HEK293 (cell line): Measurements from ENCODE around the gene VSTM4.

ENCODE experiments used
- CTCF ChIA-PET: fragments of 350-600 bp; formaldehyde crosslinking; extraction: SDS; loops from one replicate; lab custom pipeline; 2021; ENCODE audit warnings: antibody characterized with exemption; lab: Yijun Ruan, JAX
- POLR2A ChIA-PET: fragments of 300-600 bp; formaldehyde crosslinking; extraction: SDS; loops from one replicate; lab custom pipeline; 2020; ENCODE audit warnings: antibody characterized with exemption, inconsistent platforms; lab: Yijun Ruan, JAX
- H3K27ac ChIP-seq: fragments of 200-500 bp; sonication (Bioruptor generic); 2 replicates; pipeline ENCODE4 v1.5.1; 2014; ENCODE audit warnings: low read depth, low read length, control low read depth, inconsistent platforms; ENCODE audit errors: extremely low read depth
- H3K36me3 ChIP-seq, 2 experiments: fragments of 200-500 bp in 1 of 2; sonication (Bioruptor generic) in 1 of 2; 1 replicate in 1 of 2; 2 replicates in 1 of 2; pipeline ENCODE4 v1.5.1; 2014 to 2017; ENCODE audit warnings: inconsistent platforms in 2 of 2, low read length in 2 of 2; ENCODE audit not compliant: control insufficient read depth in 2 of 2, insufficient read depth in 1 of 2
- H3K4me1 ChIP-seq: fragments of 200-500 bp; sonication (Bioruptor generic); 2 replicates; pipeline ENCODE4 v1.5.1; 2014; ENCODE audit warnings: mild to moderate bottlenecking, low read length, inconsistent platforms; ENCODE audit not compliant: control insufficient read depth, insufficient read depth
- H3K4me3 ChIP-seq: 2 replicates; pipeline ENCODE4 v1.5.1; 2011; ENCODE audit warnings: low read depth, mild to moderate bottlenecking, control low read depth, low read length, moderate library complexity
- H3K9me3 ChIP-seq: fragments of 200-500 bp; sonication (Bioruptor generic); 2 replicates; pipeline ENCODE4 v1.5.1; 2014; ENCODE audit warnings: low read depth, low read length, inconsistent platforms; ENCODE audit not compliant: control insufficient read depth, insufficient read depth
- KLF10 ChIP-seq: fragments of 450-650 bp; IDR thresholded peaks from 2 replicates; pipeline ENCODE4 v1.5.1; 2018; ENCODE audit warnings: missing biosample characterization, mild to moderate bottlenecking, missing genetic modification characterization
- KLF9 ChIP-seq: fragments of 450-650 bp; formaldehyde crosslinking; IDR thresholded peaks from 2 replicates; pipeline ENCODE4 v1.5.1; 2016; ENCODE audit warnings: missing biosample characterization, missing genetic modification characterization, low read depth
- PRDM2 ChIP-seq: fragments of 450-650 bp; formaldehyde crosslinking; IDR thresholded peaks from 2 replicates; pipeline ENCODE4 v1.5.1; 2016; ENCODE audit warnings: missing biosample characterization, missing genetic modification characterization, borderline replicate concordance
- PRDM6 ChIP-seq: fragments of 450-650 bp; formaldehyde crosslinking; IDR thresholded peaks from 2 replicates; pipeline ENCODE4 v1.5.1; 2017; ENCODE audit warnings: missing biosample characterization, missing genetic modification characterization
- SCRT1 ChIP-seq: fragments of 450-650 bp; formaldehyde crosslinking; IDR thresholded peaks from 2 replicates; pipeline ENCODE4 v1.5.1; 2016; ENCODE audit warnings: missing biosample characterization, missing genetic modification characterization, borderline replicate concordance
- ZBTB11 ChIP-seq: fragments of 450-650 bp; formaldehyde crosslinking; conservative IDR thresholded peaks from 2 replicates; pipeline ENCODE4 v1.5.1; 2016; ENCODE audit warnings: low read depth, missing biosample characterization, missing genetic modification characterization
- ZFP41 ChIP-seq: fragments of 450-650 bp; formaldehyde crosslinking; IDR thresholded peaks from 2 replicates; pipeline ENCODE4 v1.5.1; 2016; ENCODE audit warnings: missing biosample characterization, missing genetic modification characterization, borderline replicate concordance
- ZNF133 ChIP-seq: fragments of 450-650 bp; formaldehyde crosslinking; IDR thresholded peaks from 2 replicates; pipeline ENCODE4 v1.5.1; 2016; ENCODE audit warnings: missing biosample characterization, missing genetic modification characterization
- ZNF148 ChIP-seq: fragments of 450-650 bp; formaldehyde crosslinking; IDR thresholded peaks from 2 replicates; pipeline ENCODE4 v1.5.0; 2017; ENCODE audit warnings: missing biosample characterization, missing genetic modification characterization, borderline replicate concordance
- ZNF174 ChIP-seq: fragments of 450-650 bp; formaldehyde crosslinking; IDR thresholded peaks from 2 replicates; pipeline ENCODE4 v1.5.0; 2017; ENCODE audit warnings: missing biosample characterization, mild to moderate bottlenecking, missing genetic modification characterization
- ZNF184 ChIP-seq: fragments of 450-650 bp; IDR thresholded peaks from 2 replicates; pipeline ENCODE4 v1.5.1; 2018; ENCODE audit warnings: missing biosample characterization, mild to moderate bottlenecking, missing genetic modification characterization
- ZNF2 ChIP-seq: fragments of 450-650 bp; formaldehyde crosslinking; IDR thresholded peaks from 2 replicates; pipeline ENCODE4 v1.5.1; 2016; ENCODE audit warnings: missing biosample characterization, missing genetic modification characterization
- ZNF221 ChIP-seq: fragments of 450-650 bp; formaldehyde crosslinking; IDR thresholded peaks from 2 replicates; pipeline ENCODE4 v1.5.1; 2017; ENCODE audit warnings: missing biosample characterization, missing genetic modification characterization, borderline replicate concordance
- ZNF266 ChIP-seq: fragments of 450-650 bp; formaldehyde crosslinking; IDR thresholded peaks from 2 replicates; pipeline ENCODE4 v1.5.1; 2016; ENCODE audit warnings: missing biosample characterization, missing genetic modification characterization, low read depth
- ZNF292 ChIP-seq: fragments of 450-650 bp; formaldehyde crosslinking; IDR thresholded peaks from 2 replicates; pipeline ENCODE4 v1.5.1; 2016; ENCODE audit warnings: low read depth, missing biosample characterization, missing genetic modification characterization, borderline replicate concordance
- ZNF302 ChIP-seq: fragments of 450-650 bp; formaldehyde crosslinking; IDR thresholded peaks from 2 replicates; pipeline ENCODE4 v1.5.1; 2016; ENCODE audit warnings: missing biosample characterization, missing genetic modification characterization, low read depth
- ZNF596 ChIP-seq: fragments of 450-650 bp; IDR thresholded peaks from 2 replicates; pipeline ENCODE4 v1.5.0; 2018; ENCODE audit warnings: missing biosample characterization, mild to moderate bottlenecking, missing genetic modification characterization, moderate library complexity
- ZNF600 ChIP-seq: fragments of 450-650 bp; formaldehyde crosslinking; IDR thresholded peaks from 2 replicates; pipeline ENCODE4 v1.5.1; 2016; ENCODE audit warnings: missing biosample characterization, missing genetic modification characterization
- ZNF621 ChIP-seq: fragments of 450-650 bp; formaldehyde crosslinking; IDR thresholded peaks from 2 replicates; pipeline ENCODE4 v1.5.1; 2017; ENCODE audit warnings: missing biosample characterization, missing genetic modification characterization
- ZNF623 ChIP-seq: fragments of 450-650 bp; formaldehyde crosslinking; IDR thresholded peaks from 2 replicates; pipeline ENCODE4 v1.5.1; 2016; ENCODE audit warnings: missing biosample characterization, missing genetic modification characterization
- ZSCAN18 ChIP-seq: fragments of 450-650 bp; formaldehyde crosslinking; IDR thresholded peaks from 2 replicates; pipeline ENCODE4 v1.5.1; 2016; ENCODE audit warnings: missing biosample characterization, missing genetic modification characterization
- ZSCAN23 ChIP-seq: fragments of 450-650 bp; formaldehyde crosslinking; IDR thresholded peaks from 2 replicates; pipeline ENCODE4 v1.5.1; 2016; ENCODE audit warnings: missing biosample characterization, missing genetic modification characterization

The VSTM4 gene

GRCh38 chr10:49160814-49161213 lies 45.5 kb upstream of the VSTM4 start:
- Histone ChIP-seq H3K27ac (no peak overlapping the region), H3K4me1 (no peaks in the 10 kb centered on the region), H3K36me3 (no peaks in the 10 kb centered on the region), H3K4me3 (no peak overlapping the region), H3K9me3 (no peaks in the 10 kb centered on the region)
- ChIA-PET POLR2A (no interaction called here), CTCF (interaction anchor here (0.6 to 1.7 kb wide), 3 partner anchors 15 to 275 kb away, joined by 3 to 6 read pairs (median 3); no protein-coding TSS in a partner anchor)
- no peak for TF ChIP-seq ZNF292 (tag by site-specific recombination)
- no peak for TF ChIP-seq ZNF623 (tag by site-specific recombination)
- no peak for TF ChIP-seq ZNF2
- TF ChIP-seq ZNF184 (tag by site-specific recombination), result no peak
- no peak for TF ChIP-seq ZBTB11
- no peak for TF ChIP-seq ZNF621
- TF ChIP-seq PRDM2 (tag by site-specific recombination), result no peak
- TF ChIP-seq ZNF133, result no peak
- TF ChIP-seq ZNF302 (tag by site-specific recombination), result no peak
- TF ChIP-seq ZSCAN18, result no peak
- no peak for TF ChIP-seq ZNF600 (tag by site-specific recombination)
- TF ChIP-seq SCRT1 (tag by site-specific recombination), result no peak
- TF ChIP-seq ZNF174 (tag by site-specific recombination), result no peak
- no peak for TF ChIP-seq ZNF596 (tag by site-specific recombination)
- TF ChIP-seq ZNF221 (tag by site-specific recombination), result no peak
- TF ChIP-seq ZNF266 (tag by site-specific recombination), result no peak

GRCh38 chr10:49160110-49160509 lies 44.8 kb upstream of the VSTM4 start:
- Histone ChIP-seq H3K4me3 (no peak overlapping the region), H3K4me1 (no peaks in the 10 kb centered on the region), H3K36me3 (no peaks in the 10 kb centered on the region), H3K27ac (no peak overlapping the region), H3K9me3 (no peaks in the 10 kb centered on the region)
- ChIA-PET CTCF (no interaction called here), POLR2A (no interaction called here)
- TF ChIP-seq KLF9 (tag by site-specific recombination) (no peak), PRDM6 (tag by site-specific recombination) (no peak), KLF10 (tag by site-specific recombination) (no peak), ZSCAN23 (no peak), ZFP41 (tag by site-specific recombination) (no peak), ZNF148 (tag by site-specific recombination) (no peak)
